ENCODE data around the gene FBXL16.
A peak's percentile ranks its signal among the peaks of the same experiment; 100 is the strongest.
"Not testable (repeated sequence)": the region's sequence is repeated elsewhere in the genome, so short reads cannot be mapped to it uniquely, and the experiment has no call there.

Gene FBXL16

GRCh38 chr16:694863-695354 lies 10.7 kb downstream of the FBXL16 start:
- peak overlapping the region; percentile 99 for H3K27ac ChIP-seq
- no peak for DNase-seq (ENCODE audit: low spot score)
- TF ChIP-seq CTCF (conservative IDR thresholded peaks at IDR 0.05; ENCODE audit: low read depth), result no peak
- CTCF ChIA-PET, result no interaction called here
- POLR2A ChIA-PET (ENCODE audit: low non-redundant PET), result interaction anchor here (1.4 to 1.9 kb wide), 3 partner anchors 11 to 28 kb away, joined by 5 to 9 read pairs (median 8); partner anchors contain the start of gene JMJD8

GRCh38 chr16:694187-694862 lies 11.3 kb downstream of the FBXL16 start:
- POLR2A ChIA-PET (ENCODE audit: low non-redundant PET), result no interaction called here
- no peak for TF ChIP-seq CTCF (conservative IDR thresholded peaks at IDR 0.05; ENCODE audit: low read depth)
- CTCF ChIA-PET, result no interaction called here
- H3K27ac ChIP-seq, result peak overlapping the region; percentile 99
- DNase-seq (ENCODE audit: low spot score), result no peak

DNA sequence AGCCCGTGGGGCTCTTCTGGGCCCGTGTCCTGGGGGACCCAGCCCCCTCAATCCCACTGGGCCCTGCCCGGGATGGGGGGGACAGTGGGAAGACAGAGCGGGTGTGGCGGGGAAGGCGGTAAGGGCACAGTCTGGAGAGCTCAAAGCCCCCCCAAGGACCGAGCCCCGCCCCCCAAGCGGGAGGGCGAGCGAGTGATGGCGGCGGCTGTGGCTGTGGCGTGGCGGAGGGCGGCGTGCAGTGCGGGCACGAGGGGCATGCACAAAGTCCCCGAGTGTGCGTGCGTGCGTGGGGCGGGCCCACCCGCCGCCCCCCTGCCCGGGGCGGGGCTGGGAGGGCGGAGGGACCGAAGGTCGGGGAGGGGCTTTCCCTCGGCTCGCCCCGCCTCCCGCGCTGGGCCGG lies 11.8 kb downstream of the FBXL16 start:
- no peak for TF ChIP-seq CTCF (conservative IDR thresholded peaks at IDR 0.05; ENCODE audit: low read depth)
- CTCF ChIA-PET, result interaction anchor here (0.6 kb wide), 1 partner anchor 27 kb away, joined by 3 read pairs; the partner anchor contains the start of gene ANTKMT
- peak overlapping the region; percentile 99 for H3K27ac ChIP-seq
- no peak for DNase-seq (ENCODE audit: low spot score)
- POLR2A ChIA-PET (ENCODE audit: low non-redundant PET), result no interaction called here

GRCh38 chr16:693364-693763 lies 12.2 kb downstream of the FBXL16 start:
- CTCF ChIA-PET, result interaction anchor here (0.6 kb wide), 1 partner anchor 28 kb away, joined by 3 read pairs; the partner anchor contains the start of gene ANTKMT

DNA sequence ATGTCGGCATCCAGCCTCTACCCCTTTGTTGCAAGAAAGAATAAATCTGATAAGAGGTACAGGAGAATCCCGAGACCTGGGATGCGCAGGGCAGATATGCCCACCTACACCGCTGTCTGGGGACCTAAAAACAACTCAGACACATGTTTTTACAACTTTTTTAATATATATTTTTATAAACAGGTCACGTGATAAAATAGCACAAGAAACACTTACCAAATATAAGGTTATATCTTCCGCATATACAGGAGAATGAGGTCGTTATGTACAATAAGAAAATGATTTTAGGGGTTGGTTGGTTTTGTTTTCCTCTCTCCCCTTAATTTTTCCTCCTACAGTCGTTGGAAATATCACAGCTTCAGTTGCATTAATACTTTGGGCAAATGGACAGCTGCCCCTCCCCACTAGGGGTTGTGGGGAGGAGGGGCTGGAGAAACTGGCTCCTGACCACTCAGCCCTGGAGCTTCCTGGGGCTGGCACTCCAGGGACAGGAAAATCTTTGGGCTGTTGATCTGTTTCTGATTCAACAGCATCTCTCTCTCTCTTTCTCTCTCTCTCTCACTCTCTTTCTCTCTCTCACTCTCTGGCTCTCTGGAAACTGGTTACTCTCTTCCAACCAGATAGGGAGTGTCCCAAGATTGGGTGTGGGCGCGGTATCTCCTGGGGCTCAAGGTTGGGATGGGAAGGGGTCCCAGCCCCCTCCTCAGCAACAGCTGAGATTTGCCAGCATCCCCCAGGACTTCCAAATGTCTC lies 13.1 kb downstream of the FBXL16 start:
- H3K27ac ChIP-seq, result peak overlapping the region; percentile 99
- POLR2A ChIA-PET (ENCODE audit: low non-redundant PET), result interaction anchor here (0.6 kb wide), 1 partner anchor 600 kb away, joined by 3 read pairs; no protein-coding TSS in a partner anchor
- CTCF ChIA-PET, result interaction anchor here (0.6 kb wide), 1 partner anchor 9 kb away, joined by 3 read pairs; no protein-coding TSS in a partner anchor
- no peak for DNase-seq (ENCODE audit: low spot score)
- no peak for TF ChIP-seq CTCF (conservative IDR thresholded peaks at IDR 0.05; ENCODE audit: low read depth)

More at GRCh38 chr16:693364-693763, 12.2 kb downstream of the FBXL16 start:
- peak overlapping the region; percentile 99 for H3K27ac ChIP-seq
- POLR2A ChIA-PET (ENCODE audit: low non-redundant PET), result no interaction called here
- DNase-seq (ENCODE audit: low spot score), result no peak
- no peak for TF ChIP-seq CTCF (conservative IDR thresholded peaks at IDR 0.05; ENCODE audit: low read depth)

- CTCF ChIA-PET, result interaction anchor here (0.7 kb wide), 1 partner anchor 20 kb away, joined by 3 read pairs; no protein-coding TSS in a partner anchor
- H3K27ac ChIP-seq, result peak overlapping the region; percentile 84; the same call in 1 of the 2 replicates
- POLR2A ChIA-PET (ENCODE audit: low non-redundant PET); DNase-seq (ENCODE audit: low spot score): not testable (repeated sequence)
These were observed 14.4 kb downstream of the FBXL16 start for GRCh38 chr16:691242-691641.
